ENCODE data around the gene TMCC2.

DNA sequence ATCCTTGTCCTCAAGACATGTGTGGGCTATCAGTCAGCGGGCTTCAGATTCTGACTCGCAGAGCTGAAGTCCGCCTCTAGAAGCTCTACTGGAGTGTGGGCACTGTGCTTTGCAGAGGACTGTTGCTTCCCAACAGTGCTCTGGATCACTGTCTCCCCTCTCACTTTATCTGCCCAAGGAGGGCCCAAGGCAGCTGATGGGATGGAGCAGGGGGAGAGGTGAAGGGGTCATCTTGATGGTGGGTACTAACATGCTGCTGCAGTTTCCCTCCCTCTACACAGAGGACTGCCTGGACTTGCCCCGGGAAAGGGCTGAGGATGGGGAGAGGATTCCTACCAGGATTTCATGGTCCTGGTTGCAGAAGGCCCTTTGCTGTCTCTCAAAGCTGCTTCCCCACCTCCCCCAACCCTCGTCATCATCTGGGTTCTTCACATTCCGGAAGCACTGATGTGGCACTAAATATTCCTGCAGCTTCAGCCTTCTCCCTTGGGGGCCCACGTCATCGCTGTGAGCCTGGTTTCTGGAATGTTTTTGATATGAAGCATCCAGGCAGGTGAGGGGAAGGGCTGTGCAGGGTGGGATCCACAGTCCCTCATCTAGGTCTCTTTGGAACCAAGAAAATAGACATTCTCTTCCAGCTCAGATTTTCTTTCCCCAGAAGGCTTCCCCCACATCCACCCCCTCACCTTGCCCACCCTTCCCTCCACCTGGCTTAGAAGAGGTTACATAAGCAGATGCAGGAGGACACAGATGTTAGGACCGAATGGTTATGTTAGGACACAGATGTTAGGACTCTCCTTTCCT lies 70.6 kb downstream of the TMCC2 start:
- TF ChIP-seq, protein P1, sequence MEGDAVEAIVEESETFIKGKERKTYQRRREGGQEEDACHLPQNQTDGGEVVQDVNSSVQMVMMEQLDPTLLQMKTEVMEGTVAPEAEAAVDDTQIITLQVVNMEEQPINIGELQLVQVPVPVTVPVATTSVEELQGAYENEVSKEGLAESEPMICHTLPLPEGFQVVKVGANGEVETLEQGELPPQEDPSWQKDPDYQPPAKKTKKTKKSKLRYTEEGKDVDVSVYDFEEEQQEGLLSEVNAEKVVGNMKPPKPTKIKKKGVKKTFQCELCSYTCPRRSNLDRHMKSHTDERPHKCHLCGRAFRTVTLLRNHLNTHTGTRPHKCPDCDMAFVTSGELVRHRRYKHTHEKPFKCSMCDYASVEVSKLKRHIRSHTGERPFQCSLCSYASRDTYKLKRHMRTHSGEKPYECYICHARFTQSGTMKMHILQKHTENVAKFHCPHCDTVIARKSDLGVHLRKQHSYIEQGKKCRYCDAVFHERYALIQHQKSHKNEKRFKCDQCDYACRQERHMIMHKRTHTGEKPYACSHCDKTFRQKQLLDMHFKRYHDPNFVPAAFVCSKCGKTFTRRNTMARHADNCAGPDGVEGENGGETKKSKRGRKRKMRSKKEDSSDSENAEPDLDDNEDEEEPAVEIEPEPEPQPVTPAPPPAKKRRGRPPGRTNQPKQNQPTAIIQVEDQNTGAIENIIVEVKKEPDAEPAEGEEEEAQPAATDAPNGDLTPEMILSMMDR (IDR thresholded peaks at IDR 0.05; ENCODE audit: low read depth, low read length, poor library complexity, severe bottlenecking), result no peak
- TF ChIP-seq EZH2phosphoT487 (IDR thresholded peaks at IDR 0.05; ENCODE audit: borderline replicate concordance, low read length), result no peak

All from DOHH2 (cell line).